CD4-positive, CD25-positive, alpha-beta regulatory T cell (primary cell): ENCODE measurements around the gene TTLL13. TPM values are rescaled to one million over a fixed set of nuclear protein-coding genes. Genes with fewer than 3 reads are reported as not detected.
"Not testable (repeated sequence)": the region's sequence is repeated elsewhere in the genome, so short reads cannot be mapped to it uniquely, and the experiment has no call there.

Source experiments
- ATAC-seq, 2 donors: fragments of 150-1000 bp; cut with Tn5 transposase; one replicate each; pipeline ENCODE4 v1.10.0; 2021; ENCODE audit warnings: low read depth in 2 of 2, moderate number of reproducible peaks in 2 of 2, moderate library complexity in 1 of 2
- DNase-seq, 3 donors: peaks; one replicate each; pipeline versions ENCODE4 v3.0.0 to v3.0.0-alpha.2; 2012 to 2022; ENCODE audit warnings: mixed read lengths in 1 of 3
- H3K27ac ChIP-seq: one replicate; pipeline ENCODE4 v1.7.0; 2013; ENCODE audit warnings: mild to moderate bottlenecking, low read length; ENCODE audit not compliant: insufficient read depth, poor library complexity, severe bottlenecking
- H3K27me3 ChIP-seq: one replicate; pipeline ENCODE4 v1.7.0; 2013; ENCODE audit warnings: low read length; ENCODE audit not compliant: control insufficient read depth, insufficient read depth
- H3K36me3 ChIP-seq: one replicate; pipeline ENCODE4 v1.7.0; 2013; ENCODE audit warnings: mild to moderate bottlenecking, low read length, moderate library complexity; ENCODE audit not compliant: control insufficient read depth, insufficient read depth
- H3K4me1 ChIP-seq: 2 replicates; pipeline ENCODE4 v1.7.0; 2013; ENCODE audit warnings: mild to moderate bottlenecking, low read length; ENCODE audit not compliant: insufficient read depth, control insufficient read depth, poor library complexity, severe bottlenecking
- H3K4me3 ChIP-seq: one replicate; pipeline ENCODE4 v1.7.0; 2013; ENCODE audit warnings: low read depth, mild to moderate bottlenecking, low read length, moderate library complexity
- H3K9me3 ChIP-seq, 2 experiments: 1 replicate in 1 of 2; 2 replicates in 1 of 2; pipeline ENCODE4 v1.7.0; 2013; ENCODE audit warnings: low read length in 2 of 2, mild to moderate bottlenecking in 1 of 2, moderate library complexity in 1 of 2; ENCODE audit not compliant: control insufficient read depth in 2 of 2
- H3K27ac Mint-ChIP-seq, 3 donors: one replicate each; pipeline ENCODE4 v1.8.0; 2020 to 2022; ENCODE audit warnings: mild to moderate bottlenecking in 3 of 3, mixed read lengths in 3 of 3, moderate library complexity in 2 of 3
- H3K27me3 Mint-ChIP-seq: one replicate; pipeline ENCODE4 v1.8.0; 2022; ENCODE audit warnings: mild to moderate bottlenecking, mixed read lengths
- H3K36me3 Mint-ChIP-seq: one replicate; pipeline ENCODE4 v1.8.0; 2020; ENCODE audit warnings: mixed read lengths
- H3K4me1 Mint-ChIP-seq, 4 donors: one replicate each; pipeline ENCODE4 v1.8.0; 2020 to 2022; ENCODE audit warnings: mixed read lengths in 4 of 4, mild to moderate bottlenecking in 1 of 4
- H3K4me3 Mint-ChIP-seq, 4 donors: one replicate each; pipeline ENCODE4 v1.8.0; 2020 to 2022; ENCODE audit warnings: mild to moderate bottlenecking in 4 of 4, mixed read lengths in 4 of 4, moderate library complexity in 3 of 4
- H3K9me3 Mint-ChIP-seq, 7 donors: one replicate each; pipeline ENCODE4 v1.8.0; 2020 to 2022; ENCODE audit warnings: mixed read lengths in 7 of 7, mild to moderate bottlenecking in 3 of 7, moderate library complexity in 2 of 7
- polyA plus RNA-seq, 4 donors: library from polyadenylated mRNA; unstranded; fragments of 300-500 nt; fragmentation: Illumina TruSeq; gene quantifications; one replicate each; pipeline ENCODE4 v1.2.3, GENCODE V29; 2021
- total RNA-seq: library from RNA; stranded (reverse); gene quantifications from one replicate; pipeline ENCODE4 v1.2.3, GENCODE V29; 2022

Gene TTLL13
- total and polyA plus RNA-seq, 5 donors from 2014 or later, result 0.13 to 0.64 (median 0.21) TPM; not detected in 1

DNA sequence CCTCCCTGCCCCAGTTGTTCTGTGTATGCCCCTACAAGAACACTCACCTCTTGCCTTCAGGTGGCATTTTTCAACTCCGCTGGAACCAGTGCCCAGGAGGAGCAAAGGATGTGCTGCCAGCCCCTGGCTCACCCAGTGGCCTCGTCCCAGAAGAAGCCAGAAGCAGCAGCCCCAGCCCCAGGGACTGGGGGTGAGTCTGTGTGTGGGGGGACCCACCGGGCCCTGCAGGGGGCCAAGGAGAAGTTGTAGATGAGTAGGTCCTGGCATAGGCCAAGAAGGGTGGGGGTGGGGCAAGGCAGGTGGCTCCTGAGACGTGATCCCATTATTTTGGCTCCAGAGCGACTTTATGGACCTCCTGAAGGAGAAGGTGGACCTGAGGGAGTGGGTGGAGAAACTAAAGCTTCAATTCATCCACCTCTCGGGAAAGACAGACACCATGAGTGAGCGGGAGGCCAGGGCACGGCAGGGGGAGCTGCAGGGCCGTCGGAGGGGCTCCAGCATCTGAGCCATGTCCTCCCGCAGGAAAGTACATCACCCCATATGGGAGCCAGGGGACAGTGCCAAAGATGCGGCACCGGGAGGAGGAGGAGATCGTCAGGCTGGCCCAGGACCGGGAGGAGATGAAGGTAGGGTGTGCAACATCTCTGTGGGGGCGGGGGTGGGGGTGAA is 45.4 kb downstream of the TTLL13 start:
- DNase-seq, result no peak
- Histone ChIP-seq H3K4me1 (peaks cover 5% of the 10 kb centered on the region), H3K27me3 (no peaks in the 10 kb centered on the region), H3K9me3 (no peaks in the 10 kb centered on the region), H3K27ac (no peak overlapping the region), H3K4me3 (no peak overlapping the region), H3K36me3 (no peaks in the 10 kb centered on the region)
- peak overlapping the region in 1 of 3 donors; percentile 63 for H3K27ac Mint-ChIP-seq
- peaks cover 17% of the 10 kb centered on the region for H3K27me3 Mint-ChIP-seq
- ATAC-seq, result no peak
- H3K9me3 Mint-ChIP-seq, result no peaks in the 10 kb centered on the region
- H3K4me3 Mint-ChIP-seq, result no peak overlapping the region
- no peaks in the 10 kb centered on the region for H3K36me3 Mint-ChIP-seq
- peaks cover 0 to 10% (median 4%) of the 10 kb centered on the region in 4 donors for H3K4me1 Mint-ChIP-seq

GRCh38 chr15:90295270-90295648 is 45.9 kb downstream of the TTLL13 start:
- no peak for DNase-seq
- no peaks in the 10 kb centered on the region for H3K36me3 Mint-ChIP-seq
- no peaks in the 10 kb centered on the region for H3K27me3 ChIP-seq

GRCh38 chr15:90296316-90296884 is 47.0 kb downstream of the TTLL13 start:
- not testable (repeated sequence) for H3K36me3 Mint-ChIP-seq, H3K27ac Mint-ChIP-seq, H3K36me3 ChIP-seq, ATAC-seq, H3K9me3 ChIP-seq, H3K4me3 Mint-ChIP-seq, H3K27me3 ChIP-seq, H3K9me3 Mint-ChIP-seq, H3K4me3 ChIP-seq, DNase-seq, H3K4me1 ChIP-seq, H3K27ac ChIP-seq
- peaks cover 12% of the 10 kb centered on the region for H3K27me3 Mint-ChIP-seq
- H3K4me1 Mint-ChIP-seq, result peaks cover 0 to 17% (median 8%) of the 10 kb centered on the region in 4 donors

More at GRCh38 chr15:90295270-90295648, 45.9 kb downstream of the TTLL13 start:
- Mint-ChIP-seq H3K4me1 (peaks cover 0 to 10% (median 4%) of the 10 kb centered on the region in 4 donors), H3K4me3 (no peak overlapping the region), H3K27ac (no peak overlapping the region), H3K9me3 (no peaks in the 10 kb centered on the region), H3K27me3 (peaks cover 12% of the 10 kb centered on the region)
- no peaks in the 10 kb centered on the region for H3K36me3 ChIP-seq
- ATAC-seq, result no peak
- peaks cover 5% of the 10 kb centered on the region for H3K4me1 ChIP-seq
- no peak overlapping the region for H3K4me3 ChIP-seq
- H3K27ac ChIP-seq, result no peak overlapping the region
- H3K9me3 ChIP-seq, result no peaks in the 10 kb centered on the region

GRCh38 chr15:90297021-90297420 is 47.7 kb downstream of the TTLL13 start:
- DNase-seq (no peak), ATAC-seq (no peak)
- Mint-ChIP-seq H3K4me3 (no peak overlapping the region), H3K9me3 (no peaks in the 10 kb centered on the region), H3K27ac (no peak overlapping the region), H3K4me1 (peaks cover 0 to 19% (median 10%) of the 10 kb centered on the region in 4 donors), H3K36me3 (no peaks in the 10 kb centered on the region), H3K27me3 (peaks cover 12% of the 10 kb centered on the region)
- H3K36me3 ChIP-seq, result no peaks in the 10 kb centered on the region
- H3K27ac ChIP-seq, result no peak overlapping the region
- no peaks in the 10 kb centered on the region for H3K9me3 ChIP-seq
- no peak overlapping the region for H3K4me3 ChIP-seq
- no peaks in the 10 kb centered on the region for H3K27me3 ChIP-seq
- H3K4me1 ChIP-seq, result peaks cover 10% of the 10 kb centered on the region

DNA sequence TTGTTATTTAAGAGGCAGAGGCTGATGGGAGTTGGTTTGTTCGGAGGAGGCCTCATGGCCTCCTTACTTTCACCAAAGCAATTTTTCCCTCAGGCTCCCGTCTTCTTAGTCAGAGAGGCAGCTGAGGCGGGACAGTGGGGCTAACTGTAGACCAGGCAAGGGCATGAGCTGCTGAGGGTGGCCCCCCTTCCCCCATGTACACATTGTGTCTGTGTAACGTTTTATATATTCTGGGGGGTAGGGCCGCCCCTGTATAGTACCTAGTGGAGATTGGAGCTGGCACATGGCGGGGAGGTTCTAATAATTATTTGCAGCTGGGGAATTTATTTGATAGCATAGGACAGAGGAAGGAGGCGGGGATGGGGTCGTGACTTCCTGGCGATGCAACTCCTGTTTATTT is 51.2 kb downstream of the TTLL13 start:
- H3K9me3 Mint-ChIP-seq, result no peaks in the 10 kb centered on the region
- H3K36me3 Mint-ChIP-seq, result no peaks in the 10 kb centered on the region
- Histone ChIP-seq H3K36me3 (no peaks in the 10 kb centered on the region), H3K27ac (no peak overlapping the region), H3K27me3 (no peaks in the 10 kb centered on the region), H3K4me3 (no peak overlapping the region), H3K9me3 (no peaks in the 10 kb centered on the region), H3K4me1 (peaks cover 10% of the 10 kb centered on the region)
- peak overlapping the region in 1 of 3 donors; percentile 92 for H3K27ac Mint-ChIP-seq
- H3K4me1 Mint-ChIP-seq, result peaks cover 0 to 12% (median 8%) of the 10 kb centered on the region in 4 donors
- no peak for ATAC-seq
- H3K27me3 Mint-ChIP-seq, result peaks cover 4% of the 10 kb centered on the region
- no peak for DNase-seq
- peak overlapping the region in 1 of 4 donors; percentile 35 for H3K4me3 Mint-ChIP-seq

DNA sequence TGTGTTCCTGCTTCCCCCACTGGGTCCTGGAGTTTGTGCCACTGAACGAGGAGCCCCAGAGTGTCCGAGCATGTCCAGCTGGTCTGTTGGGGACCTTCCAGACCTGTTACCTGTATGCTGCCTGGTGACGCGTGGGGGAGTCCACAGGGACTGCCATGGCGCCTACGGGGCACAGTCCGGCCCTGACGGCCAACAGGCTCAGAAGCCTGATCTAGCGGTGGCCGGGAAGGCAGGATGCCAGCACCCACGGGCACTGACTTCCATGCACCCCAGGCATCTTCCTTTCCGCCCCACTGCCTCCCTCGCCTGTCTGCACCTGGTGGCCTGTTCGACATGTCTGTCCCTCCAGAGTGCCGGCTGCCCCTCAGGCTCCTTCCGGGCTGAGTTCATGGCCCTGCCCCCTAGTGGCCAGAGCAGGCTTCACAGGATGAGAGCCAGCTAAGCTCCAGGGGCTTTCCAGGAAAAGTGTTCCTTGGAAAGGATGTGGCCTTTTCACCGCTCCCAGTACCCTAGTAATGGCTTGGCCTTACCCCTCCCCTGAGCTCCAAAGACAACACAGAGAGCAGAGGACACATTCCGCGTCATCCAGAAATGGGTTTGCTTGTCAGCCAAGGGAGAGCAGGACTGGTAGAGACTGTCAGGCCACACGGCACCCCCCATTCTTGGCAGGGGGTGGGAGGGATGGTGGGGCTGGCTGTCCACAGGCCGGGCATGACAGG is 51.8 kb downstream of the TTLL13 start:
- no peak overlapping the region for H3K4me3 Mint-ChIP-seq
- Histone ChIP-seq H3K27me3 (no peaks in the 10 kb centered on the region), H3K9me3 (no peaks in the 10 kb centered on the region), H3K27ac (no peak overlapping the region), H3K36me3 (no peaks in the 10 kb centered on the region), H3K4me1 (peaks cover 13% of the 10 kb centered on the region), H3K4me3 (no peak overlapping the region)
- peak; percentile 38 to 67 (median 38) for DNase-seq
- H3K27me3 Mint-ChIP-seq, result peaks cover 4% of the 10 kb centered on the region
- no peaks in the 10 kb centered on the region for H3K36me3 Mint-ChIP-seq
- peak in 1 of 2 donors; percentile 55 for ATAC-seq
- peaks cover 3 to 15% (median 10%) of the 10 kb centered on the region in 4 donors for H3K4me1 Mint-ChIP-seq
- H3K27ac Mint-ChIP-seq, result peak overlapping the region in 2 of 3 donors; percentile 52 to 55
- no peaks in the 10 kb centered on the region for H3K9me3 Mint-ChIP-seq

DNA sequence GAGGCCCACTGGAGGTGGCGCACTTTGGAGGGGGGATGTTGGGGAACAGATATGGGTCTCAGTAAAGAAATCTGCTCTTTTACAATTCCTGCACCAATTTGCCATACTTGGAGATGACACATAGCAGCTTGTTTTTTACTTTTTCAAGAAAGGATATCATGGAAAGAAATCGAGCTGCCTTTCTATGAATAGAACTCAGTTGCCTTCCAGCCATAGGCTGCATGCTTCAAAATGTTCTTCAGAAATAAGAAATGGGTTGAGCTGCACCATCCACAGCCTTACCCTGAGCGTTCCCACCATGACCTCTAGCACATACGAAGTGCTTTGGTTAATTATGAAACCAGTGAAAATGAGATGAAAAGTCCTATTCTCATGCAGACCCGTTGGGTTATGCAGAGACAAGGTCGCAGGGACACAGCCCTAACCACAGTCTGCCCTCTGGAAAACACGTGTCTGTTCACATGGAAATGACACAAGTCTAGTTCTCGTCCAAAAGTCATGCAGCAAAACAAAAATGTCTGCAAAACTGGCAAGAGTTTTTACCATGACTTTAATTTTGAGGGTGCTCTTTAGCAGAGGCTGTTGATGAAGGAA is 52.4 kb downstream of the TTLL13 start:
- Mint-ChIP-seq H3K4me1 (peaks cover 9 to 21% (median 17%) of the 10 kb centered on the region in 4 donors), H3K9me3 (no peaks in the 10 kb centered on the region), H3K27me3 (peaks cover 4% of the 10 kb centered on the region), H3K27ac (no peak overlapping the region), H3K36me3 (no peaks in the 10 kb centered on the region), H3K4me3 (no peak overlapping the region)
- DNase-seq (no peak), ATAC-seq (no peak)
- Histone ChIP-seq H3K27me3 (no peaks in the 10 kb centered on the region), H3K36me3 (no peaks in the 10 kb centered on the region), H3K4me3 (no peak overlapping the region), H3K4me1 (peaks cover 17% of the 10 kb centered on the region), H3K27ac (no peak overlapping the region), H3K9me3 (no peaks in the 10 kb centered on the region)
